GM18861 (cell line): Measurements from ENCODE around the gene GRID1.
A peak's percentile ranks its signal among the peaks of the same experiment; 100 is the strongest.
"Not testable (repeated sequence)": the region's sequence is repeated elsewhere in the genome, so short reads cannot be mapped to it uniquely, and the experiment has no call there.

Source experiments
- ATAC-seq: cut with Tn5 transposase; IDR thresholded peaks from one replicate; pipeline ENCODE4 v1.9.1; 2021; ENCODE audit not compliant: unreplicated experiment

Gene GRID1

GRCh38 chr10:85978566-85979358 is 387.8 kb downstream of the GRID1 start:
- ATAC-seq: no peak

- ATAC-seq: no peak
Observed at GRCh38 chr10:85977642-85978041, 389.0 kb downstream of the GRID1 start.

GRCh38 chr10:85976267-85976793 is 390.3 kb downstream of the GRID1 start:
- no peak for ATAC-seq

- no peak for ATAC-seq
Observed at GRCh38 chr10:85971494-85971893, 395.1 kb downstream of the GRID1 start.

GRCh38 chr10:85967594-85967993 is 399.0 kb downstream of the GRID1 start:
- ATAC-seq: peak; percentile 84

GRCh38 chr10:85961479-85962067 is 405.0 kb downstream of the GRID1 start:
- no peak for ATAC-seq

- ATAC-seq: no peak
Observed at GRCh38 chr10:85961073-85961472, 405.5 kb downstream of the GRID1 start.

- no peak for ATAC-seq
Observed at GRCh38 chr10:85959239-85959638, 407.4 kb downstream of the GRID1 start.

- no peak for ATAC-seq
Observed at GRCh38 chr10:85950921-85951320, 415.7 kb downstream of the GRID1 start.

- peak; percentile 87 for ATAC-seq
Observed at GRCh38 chr10:85946713-85947326, 419.8 kb downstream of the GRID1 start.

GRCh38 chr10:85936161-85936560 is 430.4 kb downstream of the GRID1 start:
- ATAC-seq: no peak

- no peak for ATAC-seq
Observed at GRCh38 chr10:85934586-85934985, 432.0 kb downstream of the GRID1 start.

- ATAC-seq: not testable (repeated sequence)
Observed at GRCh38 chr10:85929993-85930392, 436.6 kb downstream of the GRID1 start.

GRCh38 chr10:85927952-85928665 is 438.5 kb downstream of the GRID1 start:
- ATAC-seq: no peak

GRCh38 chr10:85926986-85927385 is 439.6 kb downstream of the GRID1 start:
- peak; percentile 83 for ATAC-seq

GRCh38 chr10:85926136-85926535 is 440.5 kb downstream of the GRID1 start:
- no peak for ATAC-seq

- no peak for ATAC-seq
Observed at GRCh38 chr10:85925201-85925750, 441.3 kb downstream of the GRID1 start.

- ATAC-seq: no peak
Observed at GRCh38 chr10:85924382-85925102, 442.1 kb downstream of the GRID1 start.

- no peak for ATAC-seq
Observed at GRCh38 chr10:85922356-85923129, 444.1 kb downstream of the GRID1 start.

- ATAC-seq: no peak
Observed at GRCh38 chr10:85921789-85922188, 444.8 kb downstream of the GRID1 start.
